Liver (tissue), 9 donors: Measurements from ENCODE around the gene VAX1. TPM values are rescaled to one million over a fixed set of nuclear protein-coding genes. Genes with fewer than 3 reads are reported as not detected.
"Not testable (repeated sequence)": the region's sequence is repeated elsewhere in the genome, so short reads cannot be mapped to it uniquely, and the experiment has no call there.

Experiments used
- DNase-seq: peaks from one replicate; pipeline ENCODE4 v3.0.0-alpha.2; 2017; ENCODE audit warnings: low spot score
- H3K27ac ChIP-seq, 2 donors: one replicate each; pipeline ENCODE4 v1.7.0; 2013; ENCODE audit warnings: inconsistent platforms in 2 of 2, low read length in 2 of 2, control low read depth in 1 of 2, low read depth in 1 of 2, mild to moderate bottlenecking in 1 of 2
- H3K27me3 ChIP-seq, 4 donors: one replicate each; pipeline versions ENCODE4 v1.6.1 to v1.7.0; 2013; ENCODE audit warnings: low read length in 3 of 4, inconsistent platforms in 1 of 4, mild to moderate bottlenecking in 1 of 4, moderate library complexity in 1 of 4; ENCODE audit not compliant: control insufficient read depth in 4 of 4, insufficient read depth in 4 of 4
- H3K36me3 ChIP-seq, 4 donors: one replicate each; pipeline versions ENCODE4 v1.6.1 to v1.7.0; 2013; ENCODE audit warnings: low read length in 3 of 4, mild to moderate bottlenecking in 3 of 4, low read depth in 1 of 4, moderate library complexity in 1 of 4; ENCODE audit not compliant: control insufficient read depth in 4 of 4, insufficient read depth in 3 of 4
- H3K4me1 ChIP-seq, 4 donors: one replicate each; pipeline versions ENCODE4 v1.6.1 to v1.7.0; 2013; ENCODE audit warnings: low read length in 3 of 4, mild to moderate bottlenecking in 3 of 4, moderate library complexity in 1 of 4; ENCODE audit not compliant: control insufficient read depth in 4 of 4, insufficient read depth in 4 of 4
- H3K4me3 ChIP-seq, 3 donors: one replicate each; pipeline versions ENCODE4 v1.6.1 to v1.7.0; 2013; ENCODE audit warnings: low read length in 3 of 3, control low read depth in 1 of 3, low read depth in 1 of 3, mild to moderate bottlenecking in 1 of 3
- H3K9ac ChIP-seq, 2 donors: one replicate each; pipeline ENCODE4 v1.7.0; 2013; ENCODE audit warnings: low read length in 2 of 2, mild to moderate bottlenecking in 2 of 2, moderate library complexity in 2 of 2, control low read depth in 1 of 2, low read depth in 1 of 2
- H3K9me3 ChIP-seq, 4 donors: one replicate each; pipeline versions ENCODE4 v1.6.1 to v1.7.0; 2013; ENCODE audit warnings: low read length in 3 of 4; ENCODE audit not compliant: control insufficient read depth in 4 of 4
- FOXA1 ChIP-seq: IDR thresholded peaks from 2 replicates; pipeline ENCODE4 v1.6.1; 2016; ENCODE audit warnings: antibody characterized with exemption
- JUND ChIP-seq, 2 donors: IDR thresholded peaks; 2 replicates each; pipeline ENCODE4 v1.6.1; 2016; ENCODE audit warnings: antibody characterized with exemption in 2 of 2
- RXRA ChIP-seq, 2 donors: IDR thresholded peaks; 2 replicates each; pipeline ENCODE4 v1.6.1; 2017 to 2018; ENCODE audit warnings: antibody characterized with exemption in 2 of 2, mild to moderate bottlenecking in 1 of 2
- TAF1 ChIP-seq: conservative IDR thresholded peaks from 2 replicates; pipeline ENCODE4 v1.6.1; 2016; ENCODE audit warnings: antibody characterized with exemption, mild to moderate bottlenecking
- WGBS: extraction: QIAGEN DNeasy Blood & Tissue Kit; methylation state at CpG from one replicate; pipeline ENCODE4 v1.1.7; 2013; 5-methylcytosine and 5-hydroxymethylcytosine counted together
- polyA plus RNA-seq, 2 donors: library from polyadenylated mRNA; stranded (reverse) in 1 of 2; unstranded in 1 of 2; fragments of 200-250 nt in 1 of 2; fragments of >200 nt in 1 of 2; fragmentation: Nextera tagmentation in 1 of 2; extraction: Ambion mirVana in 1 of 2; gene quantifications; one replicate each; pipeline versions ENCODE4 v1.2.1 to v1.2.3, GENCODE V29; 2013 to 2015
- total RNA-seq, 2 donors: library from RNA; depleted of rRNA; stranded (reverse); fragments of >200 nt; gene quantifications; one replicate each; pipeline ENCODE4 v1.2.3, GENCODE V29; 2014
- TF ChIP-seq, protein P1 (sequence below): IDR thresholded peaks from 2 replicates; pipeline ENCODE4 v1.6.1; 2016; ENCODE audit warnings: antibody characterized with exemption
- TF ChIP-seq, protein P2 (sequence below): fragments of 150-350 bp; IDR thresholded peaks from 2 replicates; pipeline ENCODE4 v1.5.1; 2017; ENCODE audit warnings: improper control_type of control experiment, low read depth, low read length; ENCODE audit not compliant: missing input control
- TF ChIP-seq, protein P3 (sequence below): IDR thresholded peaks from 2 replicates; pipeline ENCODE4 v1.6.1; 2016; ENCODE audit warnings: antibody characterized with exemption
- TF ChIP-seq, protein P4 (sequence below): IDR thresholded peaks from 2 replicates; pipeline ENCODE4 v1.6.1; 2016; ENCODE audit warnings: antibody characterized with exemption
- donor health status: healthy.
- donor health status: healthy.
- donor health status: healthy.
- donor health status: healthy.
- donor health status: healthy.

VAX1 gene
- total and polyA plus RNA-seq, 4 donors: not detected

DNA sequence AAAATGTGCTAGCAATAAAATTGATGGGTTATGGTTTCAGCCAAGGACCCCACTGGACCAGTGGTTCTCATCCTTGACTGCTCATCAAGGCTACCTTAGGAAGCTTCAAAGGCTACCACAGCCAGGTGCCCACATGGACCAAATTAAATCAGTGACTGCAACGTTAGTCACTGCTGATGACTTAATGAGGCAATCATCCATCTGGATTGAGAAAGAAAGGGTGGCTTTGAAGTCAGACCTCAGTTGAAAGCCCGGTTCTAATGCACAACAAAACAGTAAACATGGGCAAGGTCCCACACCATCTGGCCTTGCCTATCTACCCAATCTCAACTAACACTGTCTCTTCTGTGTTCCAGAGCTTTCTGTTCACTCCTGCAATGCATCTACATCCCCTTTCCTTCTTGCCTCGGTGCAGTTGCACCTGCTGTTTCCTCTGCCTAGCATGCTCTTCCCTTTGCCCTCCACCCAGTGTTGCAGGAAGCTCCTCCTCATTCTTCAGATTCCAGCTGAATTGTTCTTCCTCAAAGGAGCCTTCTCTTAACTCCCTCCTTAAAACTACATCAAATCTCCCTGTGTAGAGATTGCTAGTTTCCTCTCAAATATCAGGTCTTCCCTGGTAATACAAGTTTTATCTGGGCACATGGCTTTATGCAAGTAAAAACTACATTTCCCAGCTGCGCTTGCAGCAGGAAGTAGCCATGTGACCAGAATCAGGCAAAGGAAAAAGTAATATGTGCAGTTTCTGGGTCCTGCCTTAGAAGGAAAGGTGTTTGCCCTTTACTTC is 49.0 kb upstream of the VAX1 start:
- TF ChIP-seq FOXA1: no peak
- no peak for TF ChIP-seq JUND (IDR thresholded peaks at IDR 0.05)
- no peak for TF ChIP-seq RXRA (IDR thresholded peaks at IDR 0.05)
- TF ChIP-seq TAF1: no peak
- TF ChIP-seq, protein P1, sequence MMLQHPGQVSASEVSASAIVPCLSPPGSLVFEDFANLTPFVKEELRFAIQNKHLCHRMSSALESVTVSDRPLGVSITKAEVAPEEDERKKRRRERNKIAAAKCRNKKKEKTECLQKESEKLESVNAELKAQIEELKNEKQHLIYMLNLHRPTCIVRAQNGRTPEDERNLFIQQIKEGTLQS: no peak
- TF ChIP-seq, protein P2, sequence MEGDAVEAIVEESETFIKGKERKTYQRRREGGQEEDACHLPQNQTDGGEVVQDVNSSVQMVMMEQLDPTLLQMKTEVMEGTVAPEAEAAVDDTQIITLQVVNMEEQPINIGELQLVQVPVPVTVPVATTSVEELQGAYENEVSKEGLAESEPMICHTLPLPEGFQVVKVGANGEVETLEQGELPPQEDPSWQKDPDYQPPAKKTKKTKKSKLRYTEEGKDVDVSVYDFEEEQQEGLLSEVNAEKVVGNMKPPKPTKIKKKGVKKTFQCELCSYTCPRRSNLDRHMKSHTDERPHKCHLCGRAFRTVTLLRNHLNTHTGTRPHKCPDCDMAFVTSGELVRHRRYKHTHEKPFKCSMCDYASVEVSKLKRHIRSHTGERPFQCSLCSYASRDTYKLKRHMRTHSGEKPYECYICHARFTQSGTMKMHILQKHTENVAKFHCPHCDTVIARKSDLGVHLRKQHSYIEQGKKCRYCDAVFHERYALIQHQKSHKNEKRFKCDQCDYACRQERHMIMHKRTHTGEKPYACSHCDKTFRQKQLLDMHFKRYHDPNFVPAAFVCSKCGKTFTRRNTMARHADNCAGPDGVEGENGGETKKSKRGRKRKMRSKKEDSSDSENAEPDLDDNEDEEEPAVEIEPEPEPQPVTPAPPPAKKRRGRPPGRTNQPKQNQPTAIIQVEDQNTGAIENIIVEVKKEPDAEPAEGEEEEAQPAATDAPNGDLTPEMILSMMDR: no peak
- TF ChIP-seq, protein P3, sequence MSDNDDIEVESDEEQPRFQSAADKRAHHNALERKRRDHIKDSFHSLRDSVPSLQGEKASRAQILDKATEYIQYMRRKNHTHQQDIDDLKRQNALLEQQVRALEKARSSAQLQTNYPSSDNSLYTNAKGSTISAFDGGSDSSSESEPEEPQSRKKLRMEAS: no peak
- TF ChIP-seq, protein P4, sequence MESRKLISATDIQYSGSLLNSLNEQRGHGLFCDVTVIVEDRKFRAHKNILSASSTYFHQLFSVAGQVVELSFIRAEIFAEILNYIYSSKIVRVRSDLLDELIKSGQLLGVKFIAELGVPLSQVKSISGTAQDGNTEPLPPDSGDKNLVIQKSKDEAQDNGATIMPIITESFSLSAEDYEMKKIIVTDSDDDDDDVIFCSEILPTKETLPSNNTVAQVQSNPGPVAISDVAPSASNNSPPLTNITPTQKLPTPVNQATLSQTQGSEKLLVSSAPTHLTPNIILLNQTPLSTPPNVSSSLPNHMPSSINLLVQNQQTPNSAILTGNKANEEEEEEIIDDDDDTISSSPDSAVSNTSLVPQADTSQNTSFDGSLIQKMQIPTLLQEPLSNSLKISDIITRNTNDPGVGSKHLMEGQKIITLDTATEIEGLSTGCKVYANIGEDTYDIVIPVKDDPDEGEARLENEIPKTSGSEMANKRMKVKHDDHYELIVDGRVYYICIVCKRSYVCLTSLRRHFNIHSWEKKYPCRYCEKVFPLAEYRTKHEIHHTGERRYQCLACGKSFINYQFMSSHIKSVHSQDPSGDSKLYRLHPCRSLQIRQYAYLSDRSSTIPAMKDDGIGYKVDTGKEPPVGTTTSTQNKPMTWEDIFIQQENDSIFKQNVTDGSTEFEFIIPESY: no peak
- no peak for DNase-seq
- Histone ChIP-seq H3K9me3 (peaks cover 0 to 2% (median under 1%) of the 10 kb centered on the region in 4 donors), H3K27ac (no peak overlapping the region), H3K36me3 (no peaks in the 10 kb centered on the region), H3K4me1 (no peaks in the 10 kb centered on the region), H3K4me3 (no peak overlapping the region), H3K9ac (no peak overlapping the region), H3K27me3 (peaks cover 0 to 7% (median 0%) of the 10 kb centered on the region in 4 donors)
- 55% methylated on average over 4 of the region's 4 CpGs for WGBS

DNA sequence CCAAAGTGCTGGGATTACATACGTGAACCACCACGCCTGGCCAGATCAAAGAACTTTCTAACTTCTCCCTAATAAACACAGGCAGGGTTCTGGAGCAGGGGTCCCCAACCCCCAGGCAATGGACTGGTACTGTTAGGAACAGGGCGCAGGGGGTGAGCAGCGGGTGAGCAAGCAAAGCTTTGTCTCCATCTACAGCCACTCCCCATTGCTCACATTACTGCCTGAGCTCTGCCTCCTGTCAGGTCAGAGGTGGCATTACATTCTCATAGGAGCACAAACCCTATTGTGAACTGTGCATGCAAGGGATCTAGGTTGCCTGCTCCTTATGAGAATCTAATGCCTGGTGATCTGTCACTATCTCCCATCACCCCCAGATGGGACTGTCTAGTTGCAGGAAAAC is 47.7 kb upstream of the VAX1 start:
- H3K4me3 ChIP-seq, H3K36me3 ChIP-seq, H3K27me3 ChIP-seq, H3K27ac ChIP-seq, H3K9ac ChIP-seq, H3K9me3 ChIP-seq, H3K4me1 ChIP-seq, DNase-seq: not testable (repeated sequence)
- WGBS: 94% methylated on average over 4 of the region's 4 CpGs

DNA sequence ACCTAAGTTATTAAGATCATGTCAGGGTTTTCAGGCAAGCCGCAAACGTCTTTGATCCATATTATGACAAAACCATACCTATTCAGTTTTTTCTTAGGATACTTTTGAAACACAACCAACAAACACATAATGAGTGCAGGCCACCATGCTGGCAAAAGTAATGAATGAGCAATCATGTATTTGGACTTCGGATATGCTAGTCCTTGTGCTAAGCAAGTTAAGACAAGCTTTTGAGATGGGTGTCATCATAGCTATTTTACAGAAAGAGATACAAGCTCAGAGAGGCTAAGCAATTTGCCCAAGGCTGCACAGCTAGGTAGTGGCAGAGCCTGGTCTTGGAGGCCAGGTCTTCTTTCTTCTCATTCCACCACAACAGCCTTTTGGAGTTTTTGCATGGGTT is 46.8 kb upstream of the VAX1 start:
- no peak overlapping the region for H3K27ac ChIP-seq
- H3K36me3 ChIP-seq: no peaks in the 10 kb centered on the region
- WGBS: 84% methylated on average over 3 of the region's 3 CpGs
- no peak for DNase-seq
- H3K27me3 ChIP-seq: peaks cover 0 to 7% (median 0%) of the 10 kb centered on the region in 4 donors
- H3K9me3 ChIP-seq: peaks cover 0 to 1% (median 0%) of the 10 kb centered on the region in 4 donors
- no peak overlapping the region for H3K4me3 ChIP-seq
- H3K4me1 ChIP-seq: no peaks in the 10 kb centered on the region
- H3K9ac ChIP-seq: no peak overlapping the region
- TF ChIP-seq RXRA (IDR thresholded peaks at IDR 0.05) (no peak), JUND (IDR thresholded peaks at IDR 0.05) (no peak)
- TF ChIP-seq, protein P3: no peak
